AG20443 (cell line): ENCODE measurements around the gene ADGRE1.

ENCODE experiments used
- DNase-seq: peaks from one replicate; pipeline ENCODE4 v3.0.0; 2012; ENCODE audit warnings: low spot score, mixed read lengths

The ADGRE1 gene

DNA sequence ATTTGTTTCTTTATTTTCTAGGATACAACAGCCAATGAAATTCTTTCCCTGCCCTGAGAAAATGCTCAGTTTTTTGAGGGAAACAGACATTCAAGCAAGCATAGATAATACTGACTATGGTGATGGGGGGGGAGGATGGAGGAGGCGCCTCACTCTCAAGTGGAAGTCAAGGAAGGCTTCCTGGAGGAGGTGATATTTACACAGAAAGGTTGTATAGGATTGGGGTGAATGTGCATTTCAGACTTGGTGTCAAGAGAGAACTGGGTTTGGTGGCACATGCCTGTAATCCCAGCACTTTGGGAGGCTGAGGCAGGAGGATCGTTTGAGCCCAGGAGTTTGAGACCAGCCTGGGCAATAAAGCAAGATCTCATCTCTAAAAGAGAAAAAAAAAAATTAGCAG is 12.2 kb upstream of the ADGRE1 start:
- no peak for DNase-seq

GRCh38 chr19:6876748-6877147 is 10.6 kb upstream of the ADGRE1 start:
- DNase-seq = no peak

GRCh38 chr19:6877766-6878165 is 9.6 kb upstream of the ADGRE1 start:
- no peak for DNase-seq

GRCh38 chr19:6886277-6886897 is 992 bp upstream of the ADGRE1 start:
- DNase-seq = no peak

DNA sequence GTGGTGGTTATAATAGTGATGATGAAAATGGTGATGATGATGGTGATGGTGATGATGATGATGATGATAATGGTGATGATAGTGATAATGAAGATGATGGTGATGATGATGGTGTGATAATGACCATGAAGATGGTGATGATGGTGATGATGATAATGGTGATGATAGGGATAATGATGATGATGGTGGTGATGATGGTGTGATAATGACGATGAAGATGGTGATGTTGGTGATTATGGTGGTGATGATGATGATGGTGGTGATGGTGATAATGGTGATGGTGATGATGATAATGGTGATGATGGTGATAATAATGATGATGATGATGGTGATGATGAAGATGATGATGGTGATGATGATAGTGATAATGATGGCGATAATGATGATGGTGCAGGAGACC is 1.6 kb downstream of the ADGRE1 start:
- no peak for DNase-seq

DNA sequence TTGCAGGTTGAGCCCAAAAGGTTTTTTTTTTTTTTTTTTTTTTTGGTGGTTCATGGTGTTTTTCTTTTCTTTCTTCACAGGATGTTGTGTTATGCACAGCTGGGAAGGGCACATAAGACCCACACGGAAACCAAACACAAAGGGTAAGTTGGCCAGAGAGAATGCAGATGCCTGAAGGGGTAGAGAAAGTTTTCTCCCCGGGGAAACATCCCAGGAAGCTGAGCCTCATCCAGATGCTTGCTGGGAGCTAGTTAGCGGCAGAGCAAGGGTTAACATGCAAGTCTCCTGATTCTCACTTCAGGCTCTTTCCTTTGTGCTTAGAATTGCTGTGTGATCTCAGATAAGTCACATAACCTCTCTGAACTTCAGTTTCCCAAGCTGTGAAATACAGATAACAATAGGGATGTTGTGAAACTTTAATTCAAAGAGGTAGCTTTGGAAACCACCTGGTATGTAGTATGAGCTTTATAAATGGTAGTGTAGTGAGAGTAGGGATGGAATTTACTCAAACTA is 3.1 kb downstream of the ADGRE1 start:
- no peak for DNase-seq

- DNase-seq = no peak
Measured at GRCh38 chr19:6890938-6891337, 3.6 kb downstream of the ADGRE1 start.

DNA sequence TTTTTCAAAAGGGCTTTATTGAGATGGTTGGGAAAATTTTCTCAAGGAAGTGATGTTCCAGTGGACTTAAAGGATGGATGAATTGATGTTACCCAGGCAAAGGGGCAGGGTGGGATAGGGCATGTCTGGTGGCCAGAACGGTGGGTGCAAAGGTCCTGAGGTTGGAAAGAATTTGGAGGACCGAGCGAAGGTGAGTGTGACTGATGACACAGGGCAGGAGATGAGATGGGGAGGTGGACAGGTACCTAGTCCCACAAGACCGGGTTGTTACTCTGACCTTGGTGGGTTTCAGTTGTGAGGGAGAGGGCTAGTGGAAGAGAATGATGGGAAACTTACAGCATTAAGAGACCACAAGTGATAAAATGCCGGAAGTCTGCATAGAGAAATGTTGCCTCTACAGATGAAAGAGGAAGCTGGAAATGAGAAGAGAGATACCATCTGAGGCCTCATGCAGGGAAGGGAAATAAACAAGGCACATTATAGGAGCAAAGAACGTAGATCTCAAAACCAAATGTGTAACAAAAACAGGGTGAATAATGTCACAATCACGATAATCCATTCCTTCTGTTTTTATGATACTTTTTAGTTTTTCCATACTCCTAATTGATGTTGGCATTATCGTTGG is 4.5 kb downstream of the ADGRE1 start:
- DNase-seq = no peak

GRCh38 chr19:6894313-6894712 is 6.9 kb downstream of the ADGRE1 start:
- no peak for DNase-seq

DNA sequence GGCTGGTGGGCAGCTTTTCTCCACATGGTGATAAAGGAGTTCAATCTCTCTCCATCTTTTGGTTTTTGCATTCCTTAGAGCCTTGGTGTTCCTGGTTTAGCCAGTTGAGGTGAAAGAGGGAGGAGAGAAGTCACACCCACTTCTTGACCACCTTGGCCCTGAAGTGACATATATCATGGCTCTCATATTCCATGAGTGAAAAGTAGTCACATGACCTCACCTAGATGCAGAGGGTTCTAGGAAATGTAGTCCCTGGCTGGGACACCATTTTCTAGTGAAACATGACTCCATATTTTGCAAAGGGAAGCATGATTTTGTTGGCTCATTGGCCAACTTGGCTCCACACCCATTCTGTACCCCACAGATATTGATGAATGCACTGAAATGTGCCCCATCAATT is 16.1 kb downstream of the ADGRE1 start:
- no peak for DNase-seq

GRCh38 chr19:6906559-6907060 is 19.2 kb downstream of the ADGRE1 start:
- DNase-seq = no peak

GRCh38 chr19:6911523-6911922 is 24.1 kb downstream of the ADGRE1 start:
- DNase-seq = no peak

DNA sequence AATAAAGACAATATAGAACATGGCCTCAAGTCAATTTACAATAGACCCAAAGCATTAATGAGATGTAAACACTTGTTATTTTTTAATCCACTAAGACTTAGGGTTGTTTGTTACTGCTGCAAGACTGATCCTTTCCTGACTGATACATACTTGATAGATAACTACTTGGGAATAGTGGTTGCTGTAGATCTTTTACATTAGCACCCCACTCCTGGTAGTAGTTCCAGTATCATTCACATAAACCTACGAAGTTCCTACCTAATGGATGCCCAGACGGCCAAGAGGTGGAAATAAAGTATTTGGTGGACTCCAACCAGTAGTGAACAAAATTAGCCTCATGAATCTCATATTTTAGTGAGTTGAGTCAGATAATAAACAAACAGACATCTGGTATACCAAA is 26.9 kb downstream of the ADGRE1 start:
- no peak for DNase-seq

DNA sequence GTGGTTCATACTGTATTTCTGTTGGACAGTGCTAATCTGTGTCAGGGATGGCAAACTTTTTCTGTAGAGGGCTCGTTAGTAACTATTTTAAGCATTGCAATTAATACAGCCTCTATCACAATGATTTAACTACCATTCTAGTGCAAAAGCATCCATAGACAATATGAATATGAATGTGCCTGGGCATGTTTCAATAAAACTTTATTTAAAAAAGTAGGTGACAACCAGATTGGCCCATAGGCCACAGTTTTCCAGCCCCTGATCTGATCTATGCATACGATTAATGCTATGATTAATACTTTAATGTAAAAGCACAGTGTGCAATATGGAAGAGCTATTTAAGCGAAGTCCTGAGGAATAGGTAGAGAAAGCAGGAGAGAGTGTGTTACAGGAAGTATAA is 29.6 kb downstream of the ADGRE1 start:
- DNase-seq = no peak

GRCh38 chr19:6925386-6925785 is 38.0 kb downstream of the ADGRE1 start:
- no peak for DNase-seq

- DNase-seq = no peak
Measured at GRCh38 chr19:6925801-6926751, 38.7 kb downstream of the ADGRE1 start.

DNA sequence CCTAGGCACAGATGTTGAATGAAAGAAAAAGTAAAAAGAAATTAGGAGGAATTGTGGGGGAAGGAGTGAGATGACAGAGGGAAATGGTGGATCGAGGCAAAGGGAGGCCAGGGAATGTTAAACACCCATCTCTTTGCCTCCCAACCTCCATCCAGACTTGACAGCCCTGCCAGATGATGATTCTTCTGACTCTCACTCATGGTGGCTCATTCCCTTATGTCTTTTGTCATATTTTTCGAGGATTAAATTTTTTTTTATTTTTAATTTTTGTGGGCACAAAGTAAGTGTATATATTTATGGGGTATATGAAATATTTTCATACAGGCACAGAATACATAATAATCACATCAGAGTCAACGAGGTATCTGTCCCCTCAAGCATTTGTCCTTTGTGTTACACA is 42.8 kb downstream of the ADGRE1 start:
- no peak for DNase-seq

DNA sequence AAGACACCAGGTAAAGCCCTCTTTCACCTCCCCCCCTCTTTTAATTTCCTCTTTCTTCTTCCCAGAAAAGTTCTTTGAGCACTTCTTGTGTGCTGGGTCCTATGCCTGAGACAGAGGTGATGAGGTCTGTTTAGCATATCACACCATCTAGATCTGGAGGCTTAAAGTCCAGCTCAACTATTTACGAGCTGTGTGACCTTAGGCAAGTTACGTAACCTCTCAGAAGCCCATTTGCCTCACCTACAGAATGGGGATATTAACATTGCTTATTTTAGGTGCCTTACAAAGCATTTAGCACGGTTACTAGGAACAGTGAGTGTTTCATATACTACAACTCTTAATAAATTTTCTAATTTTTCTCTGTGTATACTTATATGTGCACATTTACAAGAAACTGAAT is 47.7 kb downstream of the ADGRE1 start:
- DNase-seq = no peak

DNA sequence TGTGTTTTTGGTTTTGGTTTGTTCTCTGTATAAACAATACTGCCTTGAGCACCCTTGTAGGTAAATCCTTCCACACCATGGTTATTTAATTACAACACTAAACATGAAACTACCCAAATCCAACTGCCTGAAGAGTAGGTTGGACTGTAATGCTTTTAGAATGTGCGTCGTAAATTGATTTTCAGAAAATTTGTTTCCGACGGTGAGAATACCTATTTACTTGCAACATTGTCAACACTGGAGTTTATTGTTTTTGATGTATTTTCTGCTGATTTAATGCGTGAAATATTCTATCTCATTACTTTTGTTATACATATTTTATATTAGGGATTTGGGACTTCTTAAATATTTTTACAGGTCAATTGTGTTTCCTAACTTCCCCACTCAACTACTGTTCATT is 48.2 kb downstream of the ADGRE1 start:
- no peak for DNase-seq

DNA sequence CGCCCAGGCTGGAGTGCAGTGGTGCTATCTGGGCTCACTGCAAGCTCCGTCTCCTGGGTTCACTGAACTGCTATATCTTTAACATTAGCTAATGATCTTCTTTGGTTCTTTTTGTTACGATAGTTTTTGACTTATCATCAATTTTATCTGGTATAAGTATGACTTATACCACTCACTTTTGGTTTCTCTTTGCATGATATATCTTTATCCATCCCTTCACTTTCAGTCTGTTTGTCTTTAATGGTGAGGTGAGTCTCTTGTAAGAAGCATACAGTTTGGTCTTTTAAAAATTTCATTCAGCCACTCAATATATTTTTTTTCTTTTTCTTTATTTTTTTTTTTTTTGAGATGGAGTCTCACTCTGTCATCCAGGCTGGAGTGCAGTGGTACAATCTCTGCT is 58.4 kb downstream of the ADGRE1 start:
- no peak for DNase-seq

DNA sequence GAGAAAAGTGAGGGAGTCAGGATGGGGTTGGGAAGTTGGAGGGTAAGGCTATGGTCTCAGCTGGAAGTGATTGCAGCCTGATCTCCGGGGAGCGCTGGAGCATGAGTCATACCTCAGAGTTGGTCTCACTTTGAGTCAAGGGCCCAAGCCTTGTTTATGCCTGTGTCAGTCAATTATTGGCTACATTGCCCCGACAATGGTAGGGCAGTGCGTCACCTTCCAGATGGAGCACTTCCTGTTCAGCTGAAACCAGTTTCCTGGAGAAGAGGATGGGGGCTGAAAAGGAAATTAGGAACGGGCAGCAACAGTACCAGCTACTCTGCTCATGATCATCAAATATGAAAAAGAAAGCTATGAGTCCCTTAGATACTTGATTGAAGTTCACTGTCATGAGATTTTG is 60.4 kb downstream of the ADGRE1 start:
- DNase-seq = peak; percentile 30

DNA sequence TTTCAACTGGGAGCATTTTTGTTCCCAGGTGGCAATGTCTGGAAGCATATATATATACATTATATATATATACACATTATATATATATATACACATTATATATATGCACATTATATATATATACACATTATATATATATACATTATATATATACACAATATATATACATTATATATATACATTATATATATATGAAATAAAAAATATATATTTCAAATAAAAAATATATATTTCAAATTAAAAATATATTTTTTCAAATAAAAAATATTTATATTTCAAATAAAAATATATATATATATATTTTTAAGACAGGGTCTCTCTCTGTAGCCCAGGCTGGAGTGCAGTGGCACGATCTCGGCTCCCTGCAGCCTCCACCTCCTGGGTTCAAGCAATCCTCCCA is 61.5 kb downstream of the ADGRE1 start:
- no peak for DNase-seq

DNA sequence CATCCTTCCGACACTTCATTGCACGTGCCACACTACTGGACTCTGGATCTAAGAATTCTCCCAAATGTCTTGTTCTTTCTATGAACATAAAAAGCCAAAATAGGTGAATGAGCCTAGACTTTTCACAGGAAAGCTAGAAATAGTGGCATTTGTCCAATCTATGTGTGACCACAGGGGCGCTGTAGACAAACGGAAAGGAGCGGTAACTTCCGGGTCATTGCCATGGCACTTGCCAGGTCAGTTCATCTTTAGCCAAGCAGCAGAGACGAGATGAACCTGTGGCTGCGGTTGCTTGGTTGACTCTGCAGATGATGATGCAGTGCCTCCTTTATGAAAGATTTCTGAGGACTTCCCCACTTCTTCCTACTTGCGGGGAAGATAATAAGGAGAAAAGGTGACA is 65.6 kb downstream of the ADGRE1 start:
- DNase-seq = no peak
